ENCODE data around the gene NT5M.
"Not testable (repeated sequence)": the region's sequence is repeated elsewhere in the genome, so short reads cannot be mapped to it uniquely, and the experiment has no call there.

Gene NT5M

GRCh38 chr17:17303010-17303846 lies at the start of gene NT5M:
Gene NT5M (plus strand): TSS chr17:17303373. CDS start chr17:17303551, 178 bp downstream.
- Histone ChIP-seq H3K4me3 (ENCODE audit: low read depth, low read length) (peak within 1 kb of the TSS; percentile 72), H3K9me3 (ENCODE audit: control insufficient read depth, insufficient read depth, low read depth, low read length) (no peaks in the 10 kb centered on the region), H3K36me3 (ENCODE audit: control insufficient read depth, insufficient read depth, low read length) (no peaks in the 10 kb centered on the region), H3K9ac (ENCODE audit: low read length) (peak within 1 kb of the TSS; percentile 62), H3K27ac (ENCODE audit: low read depth, low read length) (no peak within 1 kb of the TSS), H3K4me1 (ENCODE audit: control insufficient read depth, insufficient read depth, low read length) (peaks cover 17% of the 10 kb centered on the region), H3K27me3 (ENCODE audit: control insufficient read depth, insufficient read depth, low read length) (peaks cover 16% of the 10 kb centered on the region)

GRCh38 chr17:17253406-17253805 lies 49.8 kb upstream of the NT5M start:
- no peaks in the 10 kb centered on the region for H3K27me3 ChIP-seq (ENCODE audit: control insufficient read depth, insufficient read depth, low read length)
- no peak overlapping the region for H3K9ac ChIP-seq (ENCODE audit: low read length)
- H3K36me3 ChIP-seq (ENCODE audit: control insufficient read depth, insufficient read depth, low read length), result peaks cover 80% of the 10 kb centered on the region
- H3K4me1 ChIP-seq (ENCODE audit: control insufficient read depth, insufficient read depth, low read length), result no peaks in the 10 kb centered on the region
- H3K4me3 ChIP-seq (ENCODE audit: low read depth, low read length), result no peak overlapping the region
- H3K9me3 ChIP-seq (ENCODE audit: control insufficient read depth, insufficient read depth, low read depth, low read length), result no peaks in the 10 kb centered on the region
- H3K27ac ChIP-seq (ENCODE audit: low read depth, low read length), result no peak overlapping the region

GRCh38 chr17:17254036-17254435 lies 49.1 kb upstream of the NT5M start:
- peaks cover 80% of the 10 kb centered on the region for H3K36me3 ChIP-seq (ENCODE audit: control insufficient read depth, insufficient read depth, low read length)
- no peaks in the 10 kb centered on the region for H3K9me3 ChIP-seq (ENCODE audit: control insufficient read depth, insufficient read depth, low read depth, low read length)
- no peak overlapping the region for H3K4me3 ChIP-seq (ENCODE audit: low read depth, low read length)
- no peak overlapping the region for H3K27ac ChIP-seq (ENCODE audit: low read depth, low read length)
- H3K9ac ChIP-seq (ENCODE audit: low read length), result no peak overlapping the region
- H3K27me3 ChIP-seq (ENCODE audit: control insufficient read depth, insufficient read depth, low read length), result no peaks in the 10 kb centered on the region
- no peaks in the 10 kb centered on the region for H3K4me1 ChIP-seq (ENCODE audit: control insufficient read depth, insufficient read depth, low read length)

GRCh38 chr17:17255689-17256088 lies 47.5 kb upstream of the NT5M start:
- not testable (repeated sequence) for H3K9me3 ChIP-seq (ENCODE audit: control insufficient read depth, insufficient read depth, low read depth, low read length)
- H3K36me3 ChIP-seq (ENCODE audit: control insufficient read depth, insufficient read depth, low read length), result peaks cover 85% of the 10 kb centered on the region

GRCh38 chr17:17256316-17256715 lies 46.9 kb upstream of the NT5M start:
- Histone ChIP-seq H3K36me3 (ENCODE audit: control insufficient read depth, insufficient read depth, low read length) (peaks cover 88% of the 10 kb centered on the region), H3K9me3 (ENCODE audit: control insufficient read depth, insufficient read depth, low read depth, low read length) (no peaks in the 10 kb centered on the region)

More at GRCh38 chr17:17255689-17256088, 47.5 kb upstream of the NT5M start:
- H3K27ac ChIP-seq (ENCODE audit: low read depth, low read length); H3K27me3 ChIP-seq (ENCODE audit: control insufficient read depth, insufficient read depth, low read length); H3K4me1 ChIP-seq (ENCODE audit: control insufficient read depth, insufficient read depth, low read length); H3K4me3 ChIP-seq (ENCODE audit: low read depth, low read length); H3K9ac ChIP-seq (ENCODE audit: low read length): not testable (repeated sequence)

GRCh38 chr17:17258011-17258410 lies 45.2 kb upstream of the NT5M start:
- no peak overlapping the region for H3K9ac ChIP-seq (ENCODE audit: low read length)
- no peaks in the 10 kb centered on the region for H3K4me1 ChIP-seq (ENCODE audit: control insufficient read depth, insufficient read depth, low read length)
- H3K27ac ChIP-seq (ENCODE audit: low read depth, low read length), result no peak overlapping the region
- H3K27me3 ChIP-seq (ENCODE audit: control insufficient read depth, insufficient read depth, low read length), result no peaks in the 10 kb centered on the region
- peaks cover 85% of the 10 kb centered on the region for H3K36me3 ChIP-seq (ENCODE audit: control insufficient read depth, insufficient read depth, low read length)
- no peaks in the 10 kb centered on the region for H3K9me3 ChIP-seq (ENCODE audit: control insufficient read depth, insufficient read depth, low read depth, low read length)
- no peak overlapping the region for H3K4me3 ChIP-seq (ENCODE audit: low read depth, low read length)

More at GRCh38 chr17:17256316-17256715, 46.9 kb upstream of the NT5M start:
- Histone ChIP-seq H3K4me3 (ENCODE audit: low read depth, low read length) (no peak overlapping the region), H3K27ac (ENCODE audit: low read depth, low read length) (no peak overlapping the region), H3K9ac (ENCODE audit: low read length) (no peak overlapping the region), H3K27me3 (ENCODE audit: control insufficient read depth, insufficient read depth, low read length) (no peaks in the 10 kb centered on the region), H3K4me1 (ENCODE audit: control insufficient read depth, insufficient read depth, low read length) (no peaks in the 10 kb centered on the region)

- Histone ChIP-seq H3K27me3 (ENCODE audit: control insufficient read depth, insufficient read depth, low read length) (no peaks in the 10 kb centered on the region), H3K9me3 (ENCODE audit: control insufficient read depth, insufficient read depth, low read depth, low read length) (no peaks in the 10 kb centered on the region), H3K4me1 (ENCODE audit: control insufficient read depth, insufficient read depth, low read length) (no peaks in the 10 kb centered on the region), H3K4me3 (ENCODE audit: low read depth, low read length) (no peak overlapping the region), H3K9ac (ENCODE audit: low read length) (no peak overlapping the region), H3K36me3 (ENCODE audit: control insufficient read depth, insufficient read depth, low read length) (peaks cover 80% of the 10 kb centered on the region), H3K27ac (ENCODE audit: low read depth, low read length) (no peak overlapping the region)
Observed at GRCh38 chr17:17258998-17259397, 44.2 kb upstream of the NT5M start.

- Histone ChIP-seq H3K9ac (ENCODE audit: low read length) (no peak overlapping the region), H3K27ac (ENCODE audit: low read depth, low read length) (no peak overlapping the region), H3K4me3 (ENCODE audit: low read depth, low read length) (no peak overlapping the region), H3K36me3 (ENCODE audit: control insufficient read depth, insufficient read depth, low read length) (peaks cover 87% of the 10 kb centered on the region), H3K9me3 (ENCODE audit: control insufficient read depth, insufficient read depth, low read depth, low read length) (no peaks in the 10 kb centered on the region), H3K4me1 (ENCODE audit: control insufficient read depth, insufficient read depth, low read length) (no peaks in the 10 kb centered on the region), H3K27me3 (ENCODE audit: control insufficient read depth, insufficient read depth, low read length) (no peaks in the 10 kb centered on the region)
Observed at GRCh38 chr17:17264430-17264829, 38.7 kb upstream of the NT5M start.

- no peak overlapping the region for H3K9ac ChIP-seq (ENCODE audit: low read length)
- no peak overlapping the region for H3K4me3 ChIP-seq (ENCODE audit: low read depth, low read length)
- no peaks in the 10 kb centered on the region for H3K4me1 ChIP-seq (ENCODE audit: control insufficient read depth, insufficient read depth, low read length)
- H3K27ac ChIP-seq (ENCODE audit: low read depth, low read length), result no peak overlapping the region
- peaks cover 82% of the 10 kb centered on the region for H3K36me3 ChIP-seq (ENCODE audit: control insufficient read depth, insufficient read depth, low read length)
- H3K9me3 ChIP-seq (ENCODE audit: control insufficient read depth, insufficient read depth, low read depth, low read length), result no peaks in the 10 kb centered on the region
- H3K27me3 ChIP-seq (ENCODE audit: control insufficient read depth, insufficient read depth, low read length), result no peaks in the 10 kb centered on the region
Observed at GRCh38 chr17:17269926-17270773, 33.0 kb upstream of the NT5M start.

GRCh38 chr17:17275971-17276370 lies 27.2 kb upstream of the NT5M start:
- Histone ChIP-seq H3K9ac (ENCODE audit: low read length) (no peak overlapping the region), H3K36me3 (ENCODE audit: control insufficient read depth, insufficient read depth, low read length) (peaks cover 33% of the 10 kb centered on the region), H3K27ac (ENCODE audit: low read depth, low read length) (no peak overlapping the region), H3K4me1 (ENCODE audit: control insufficient read depth, insufficient read depth, low read length) (peaks cover 5% of the 10 kb centered on the region; the same call in 1 of the 2 replicates), H3K4me3 (ENCODE audit: low read depth, low read length) (no peak overlapping the region), H3K27me3 (ENCODE audit: control insufficient read depth, insufficient read depth, low read length) (no peaks in the 10 kb centered on the region), H3K9me3 (ENCODE audit: control insufficient read depth, insufficient read depth, low read depth, low read length) (no peaks in the 10 kb centered on the region)

- not testable (repeated sequence) for H3K27ac ChIP-seq (ENCODE audit: low read depth, low read length); H3K9me3 ChIP-seq (ENCODE audit: control insufficient read depth, insufficient read depth, low read depth, low read length); H3K4me1 ChIP-seq (ENCODE audit: control insufficient read depth, insufficient read depth, low read length); H3K4me3 ChIP-seq (ENCODE audit: low read depth, low read length); H3K27me3 ChIP-seq (ENCODE audit: control insufficient read depth, insufficient read depth, low read length)
- peak overlapping the region; percentile 3 for H3K9ac ChIP-seq (ENCODE audit: low read length)
- H3K36me3 ChIP-seq (ENCODE audit: control insufficient read depth, insufficient read depth, low read length), result peaks cover 30% of the 10 kb centered on the region
Observed at GRCh38 chr17:17277431-17277830, 25.7 kb upstream of the NT5M start.
